Measurements from ENCODE around the gene GNG13. TPM values are rescaled to one million over a fixed set of nuclear protein-coding genes. Genes with fewer than 3 reads are reported as not detected.
"Not testable (repeated sequence)": the region's sequence is repeated elsewhere in the genome, so short reads cannot be mapped to it uniquely, and the experiment has no call there.

GNG13 gene
- total RNA-seq, 1 donor from 2014 or later, result not detected

DNA sequence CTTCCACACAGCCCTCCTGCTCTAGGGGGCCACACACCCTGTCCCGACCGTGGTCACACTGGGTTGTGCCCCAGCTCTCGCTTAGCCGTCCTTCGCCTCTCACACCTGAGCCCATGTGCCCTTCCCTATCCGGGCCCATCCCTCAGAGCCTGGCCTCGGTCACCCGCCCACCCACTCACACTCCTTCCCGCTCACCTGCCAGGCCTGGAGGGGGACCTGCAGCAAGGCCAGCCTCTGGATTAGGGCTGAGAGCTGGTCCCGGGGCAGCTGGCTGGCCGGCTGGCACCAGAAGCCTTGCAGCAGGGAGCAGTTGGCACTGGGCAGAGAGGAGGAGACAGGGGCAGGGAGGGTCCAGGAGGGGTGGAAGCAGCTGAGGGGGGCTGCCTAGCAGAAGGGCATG is 22.1 kb downstream of the GNG13 start:
- TF ChIP-seq EZH2 (IDR thresholded peaks at IDR 0.05) (no peak), EZH2phosphoT487 (IDR thresholded peaks at IDR 0.05) (no peak), CTCF (IDR thresholded peaks at IDR 0.05) (no peak)
- Histone ChIP-seq H2AFZ (replicated peaks) (no peak overlapping the region), H3K9me3 (ENCODE audit: low read depth) (no peaks in the 10 kb centered on the region), H3K27me3 (peaks cover 42% of the 10 kb centered on the region), H3K4me2 (no peak overlapping the region), H3F3A (ENCODE audit: low read depth) (no peaks in the 10 kb centered on the region), H3K4me3 (no peak overlapping the region), H3K9ac (no peak overlapping the region), H3K79me2 (ENCODE audit: low read depth) (no peaks in the 10 kb centered on the region), H3K27ac (no peak overlapping the region), H3K36me3 (no peaks in the 10 kb centered on the region), H4K20me1 (ENCODE audit: low read depth) (no peaks in the 10 kb centered on the region), H3K4me1 (no peaks in the 10 kb centered on the region)
- no peaks in the 10 kb centered on the region for H3K36me3 Mint-ChIP-seq
- no peaks in the 10 kb centered on the region for H3K9me3 Mint-ChIP-seq
- peaks cover 4% of the 10 kb centered on the region for H3K4me1 Mint-ChIP-seq
- no peak overlapping the region for H3K27ac Mint-ChIP-seq
- DNase-seq (ENCODE audit: low spot score), result no peak
- H3K27me3 Mint-ChIP-seq (ENCODE audit: insufficient read depth, low read depth), result peaks cover 12% of the 10 kb centered on the region
- no peak overlapping the region for H3K4me3 Mint-ChIP-seq

GRCh38 chr16:777826-778225 is 22.7 kb downstream of the GNG13 start:
- peak overlapping the region; percentile 76 for H3K27ac Mint-ChIP-seq
- no peaks in the 10 kb centered on the region for H4K20me1 ChIP-seq (ENCODE audit: low read depth)

GRCh38 chr16:776824-777223 is 23.7 kb downstream of the GNG13 start:
- Histone ChIP-seq H3K9ac (no peak overlapping the region), H3K36me3 (no peaks in the 10 kb centered on the region), H3K79me2 (ENCODE audit: low read depth) (no peaks in the 10 kb centered on the region), H4K20me1 (ENCODE audit: low read depth) (no peaks in the 10 kb centered on the region), H3K4me3 (no peak overlapping the region), H3F3A (ENCODE audit: low read depth) (no peaks in the 10 kb centered on the region), H3K27me3 (peaks cover 38% of the 10 kb centered on the region), H3K4me1 (no peaks in the 10 kb centered on the region), H2AFZ (replicated peaks) (no peak overlapping the region), H3K9me3 (ENCODE audit: low read depth) (no peaks in the 10 kb centered on the region), H3K4me2 (no peak overlapping the region), H3K27ac (no peak overlapping the region)
- Mint-ChIP-seq H3K9me3 (no peaks in the 10 kb centered on the region), H3K27ac (no peak overlapping the region), H3K27me3 (ENCODE audit: insufficient read depth, low read depth) (peaks cover 9% of the 10 kb centered on the region), H3K4me1 (peaks cover 4% of the 10 kb centered on the region), H3K36me3 (no peaks in the 10 kb centered on the region), H3K4me3 (no peak overlapping the region)
- no peak for DNase-seq (ENCODE audit: low spot score)
- no peak for TF ChIP-seq EZH2phosphoT487 (IDR thresholded peaks at IDR 0.05)
- TF ChIP-seq CTCF (IDR thresholded peaks at IDR 0.05), result no peak
- no peak for TF ChIP-seq EZH2 (IDR thresholded peaks at IDR 0.05)

More at GRCh38 chr16:777826-778225, 22.7 kb downstream of the GNG13 start:
- H3K4me1 Mint-ChIP-seq, result peaks cover 4% of the 10 kb centered on the region
- DNase-seq (ENCODE audit: low spot score), result no peak
- Histone ChIP-seq H3K27ac (no peak overlapping the region), H3K79me2 (ENCODE audit: low read depth) (no peaks in the 10 kb centered on the region), H3K4me2 (no peak overlapping the region), H3K27me3 (peaks cover 42% of the 10 kb centered on the region), H3K4me3 (no peak overlapping the region), H3K4me1 (no peaks in the 10 kb centered on the region), H3K36me3 (no peaks in the 10 kb centered on the region), H3K9me3 (ENCODE audit: low read depth) (no peaks in the 10 kb centered on the region), H3K9ac (no peak overlapping the region), H3F3A (ENCODE audit: low read depth) (no peaks in the 10 kb centered on the region), H2AFZ (replicated peaks) (no peak overlapping the region)
- no peak for TF ChIP-seq EZH2 (IDR thresholded peaks at IDR 0.05)
- TF ChIP-seq CTCF (IDR thresholded peaks at IDR 0.05), result no peak
- no peak for TF ChIP-seq EZH2phosphoT487 (IDR thresholded peaks at IDR 0.05)
- no peaks in the 10 kb centered on the region for H3K9me3 Mint-ChIP-seq
- H3K27me3 Mint-ChIP-seq (ENCODE audit: insufficient read depth, low read depth), result peaks cover 12% of the 10 kb centered on the region
- H3K4me3 Mint-ChIP-seq, result no peak overlapping the region
- no peaks in the 10 kb centered on the region for H3K36me3 Mint-ChIP-seq

DNA sequence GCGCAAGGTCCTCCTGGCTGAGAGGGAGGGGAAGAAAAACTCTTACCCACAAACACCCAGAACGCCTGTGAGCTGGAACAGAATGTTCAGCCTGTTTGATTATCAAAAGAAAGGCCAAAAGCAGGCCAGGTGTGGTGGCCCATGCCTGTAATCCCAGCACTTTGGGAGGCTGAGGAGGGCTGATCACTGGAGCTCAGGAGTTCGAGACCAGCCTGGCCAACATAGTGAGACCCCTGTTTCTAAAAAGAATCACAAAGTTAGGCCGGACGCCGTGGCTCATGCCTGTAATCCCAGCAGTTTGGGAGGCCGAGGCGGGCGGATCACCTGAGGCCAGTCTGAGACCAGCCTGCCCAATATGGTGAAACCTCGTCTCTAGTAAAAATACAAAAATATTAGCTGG is 24.2 kb downstream of the GNG13 start:
- H3K4me3 Mint-ChIP-seq; H3K27ac Mint-ChIP-seq; H3K27me3 Mint-ChIP-seq (ENCODE audit: insufficient read depth, low read depth); H3K4me1 ChIP-seq; H3K9ac ChIP-seq; H2AFZ ChIP-seq (replicated peaks); H3K4me1 Mint-ChIP-seq; H4K20me1 ChIP-seq (ENCODE audit: low read depth); H3K4me3 ChIP-seq; H3K9me3 Mint-ChIP-seq; DNase-seq (ENCODE audit: low spot score); H3K79me2 ChIP-seq (ENCODE audit: low read depth); H3K4me2 ChIP-seq; H3K27ac ChIP-seq; H3K36me3 Mint-ChIP-seq; H3F3A ChIP-seq (ENCODE audit: low read depth); H3K36me3 ChIP-seq; H3K9me3 ChIP-seq (ENCODE audit: low read depth): not testable (repeated sequence)
- peaks cover 33% of the 10 kb centered on the region for H3K27me3 ChIP-seq
